PC-3 (cell line): ENCODE measurements around the gene PTPN21.

Experiments
- EZH2phosphoT487 ChIP-seq: fragments of 300-600 bp; sonication (generic); IDR thresholded peaks from 2 replicates; pipeline ENCODE4 v1.6.1; 2018; ENCODE audit warnings: mild to moderate bottlenecking, antibody characterized with exemption, low read length, borderline replicate concordance
- TF ChIP-seq, protein P1 (sequence below): fragments of 300-600 bp; sonication (generic); conservative IDR thresholded peaks from 2 replicates; pipeline ENCODE4 v1.5.1; 2017; ENCODE audit warnings: antibody characterized with exemption, low read depth, mild to moderate bottlenecking, low read length

DNA sequence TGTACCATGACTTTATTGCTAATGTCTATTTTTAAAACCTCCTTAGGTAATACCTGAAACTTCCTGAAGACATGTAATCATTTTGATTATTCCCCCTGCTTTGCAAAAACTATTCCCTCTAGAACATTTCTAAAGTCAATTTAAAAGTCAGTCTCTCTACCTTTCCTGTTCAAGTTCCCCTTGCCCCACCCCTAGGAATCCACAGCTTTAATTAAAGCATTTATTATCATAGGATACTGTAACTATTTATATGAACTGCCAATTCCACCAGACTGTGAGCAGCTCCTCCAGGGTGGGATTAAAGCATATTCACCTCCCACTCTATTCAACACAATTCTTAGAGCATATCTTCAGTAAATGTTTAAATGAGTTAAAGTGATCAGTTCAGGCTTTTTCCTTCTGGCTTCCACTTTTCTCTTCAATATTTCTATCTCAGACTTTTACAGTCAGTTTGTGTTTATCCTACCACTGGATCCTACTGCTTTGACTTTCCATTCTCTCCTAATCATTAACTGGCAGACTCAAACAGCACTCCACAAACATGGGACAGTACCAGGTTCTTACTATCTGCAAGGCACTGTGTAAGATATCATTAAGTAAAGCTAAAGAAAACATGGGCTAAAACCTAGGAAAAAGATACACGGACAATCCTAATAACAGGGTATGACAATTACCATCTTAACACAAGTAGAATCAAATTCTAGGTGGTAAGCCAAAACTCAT, 39.1 kb downstream of the PTPN21 start:
- TF ChIP-seq, protein P1, sequence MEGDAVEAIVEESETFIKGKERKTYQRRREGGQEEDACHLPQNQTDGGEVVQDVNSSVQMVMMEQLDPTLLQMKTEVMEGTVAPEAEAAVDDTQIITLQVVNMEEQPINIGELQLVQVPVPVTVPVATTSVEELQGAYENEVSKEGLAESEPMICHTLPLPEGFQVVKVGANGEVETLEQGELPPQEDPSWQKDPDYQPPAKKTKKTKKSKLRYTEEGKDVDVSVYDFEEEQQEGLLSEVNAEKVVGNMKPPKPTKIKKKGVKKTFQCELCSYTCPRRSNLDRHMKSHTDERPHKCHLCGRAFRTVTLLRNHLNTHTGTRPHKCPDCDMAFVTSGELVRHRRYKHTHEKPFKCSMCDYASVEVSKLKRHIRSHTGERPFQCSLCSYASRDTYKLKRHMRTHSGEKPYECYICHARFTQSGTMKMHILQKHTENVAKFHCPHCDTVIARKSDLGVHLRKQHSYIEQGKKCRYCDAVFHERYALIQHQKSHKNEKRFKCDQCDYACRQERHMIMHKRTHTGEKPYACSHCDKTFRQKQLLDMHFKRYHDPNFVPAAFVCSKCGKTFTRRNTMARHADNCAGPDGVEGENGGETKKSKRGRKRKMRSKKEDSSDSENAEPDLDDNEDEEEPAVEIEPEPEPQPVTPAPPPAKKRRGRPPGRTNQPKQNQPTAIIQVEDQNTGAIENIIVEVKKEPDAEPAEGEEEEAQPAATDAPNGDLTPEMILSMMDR: no peak
- no peak for TF ChIP-seq EZH2phosphoT487
